GM06990 (cell line): ENCODE data around the gene KLHL3.

Experiments
- DNase-seq: peaks from one replicate; pipeline ENCODE4 v3.0.0-alpha.2; 2011; ENCODE audit not compliant: insufficient read length; ENCODE audit errors: extremely low read depth
- H3K27me3 ChIP-seq: replicated peaks from 2 replicates; pipeline ENCODE4 v1.6.0; 2011; ENCODE audit warnings: low read length; ENCODE audit not compliant: control insufficient read depth, insufficient read depth
- H3K36me3 ChIP-seq: 2 replicates; pipeline ENCODE4 v1.5.1; 2011; ENCODE audit warnings: low read length; ENCODE audit not compliant: control insufficient read depth, insufficient read depth
- H3K4me3 ChIP-seq: replicated peaks from 2 replicates; pipeline ENCODE4 v1.5.1; 2011; ENCODE audit warnings: low read depth, mild to moderate bottlenecking, control low read depth, low read length
- CTCF ChIP-seq: IDR thresholded peaks from 2 replicates; pipeline ENCODE4 v1.5.1; 2011; ENCODE audit warnings: low read length, control low read depth, mild to moderate bottlenecking, inconsistent platforms; ENCODE audit not compliant: insufficient read depth, poor library complexity, severe bottlenecking

Gene KLHL3

GRCh38 chr5:137703565-137703964 is 32.3 kb downstream of the KLHL3 start:
- Histone ChIP-seq H3K36me3 (peaks cover 1% of the 10 kb centered on the region; the same call in 1 of the 2 replicates), H3K4me3 (no peak overlapping the region), H3K27me3 (no peaks in the 10 kb centered on the region)
- DNase-seq: no peak
- no peak for TF ChIP-seq CTCF

DNA sequence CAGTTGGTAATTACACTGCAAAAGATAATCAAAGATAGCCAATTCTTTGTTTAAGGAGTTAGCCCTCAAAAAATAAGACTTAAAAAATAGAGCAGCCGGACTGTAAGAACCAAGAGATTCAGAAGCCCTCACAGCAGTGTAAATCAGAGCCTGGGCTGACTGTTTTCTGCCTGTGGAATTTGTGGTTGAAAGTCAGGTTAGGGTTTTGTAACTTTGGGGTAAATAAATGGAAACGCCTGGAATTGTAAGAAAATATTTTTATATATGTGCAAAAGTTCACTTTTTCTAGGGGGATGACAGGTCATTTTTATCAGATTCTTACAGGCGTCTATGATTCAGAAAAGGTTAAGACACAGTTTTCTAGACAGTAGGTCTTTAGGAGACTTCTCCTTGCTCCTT is 35.6 kb downstream of the KLHL3 start:
- DNase-seq: no peak
- Histone ChIP-seq H3K27me3 (no peaks in the 10 kb centered on the region), H3K4me3 (no peak overlapping the region), H3K36me3 (no peaks in the 10 kb centered on the region)
- TF ChIP-seq CTCF: no peak

DNA sequence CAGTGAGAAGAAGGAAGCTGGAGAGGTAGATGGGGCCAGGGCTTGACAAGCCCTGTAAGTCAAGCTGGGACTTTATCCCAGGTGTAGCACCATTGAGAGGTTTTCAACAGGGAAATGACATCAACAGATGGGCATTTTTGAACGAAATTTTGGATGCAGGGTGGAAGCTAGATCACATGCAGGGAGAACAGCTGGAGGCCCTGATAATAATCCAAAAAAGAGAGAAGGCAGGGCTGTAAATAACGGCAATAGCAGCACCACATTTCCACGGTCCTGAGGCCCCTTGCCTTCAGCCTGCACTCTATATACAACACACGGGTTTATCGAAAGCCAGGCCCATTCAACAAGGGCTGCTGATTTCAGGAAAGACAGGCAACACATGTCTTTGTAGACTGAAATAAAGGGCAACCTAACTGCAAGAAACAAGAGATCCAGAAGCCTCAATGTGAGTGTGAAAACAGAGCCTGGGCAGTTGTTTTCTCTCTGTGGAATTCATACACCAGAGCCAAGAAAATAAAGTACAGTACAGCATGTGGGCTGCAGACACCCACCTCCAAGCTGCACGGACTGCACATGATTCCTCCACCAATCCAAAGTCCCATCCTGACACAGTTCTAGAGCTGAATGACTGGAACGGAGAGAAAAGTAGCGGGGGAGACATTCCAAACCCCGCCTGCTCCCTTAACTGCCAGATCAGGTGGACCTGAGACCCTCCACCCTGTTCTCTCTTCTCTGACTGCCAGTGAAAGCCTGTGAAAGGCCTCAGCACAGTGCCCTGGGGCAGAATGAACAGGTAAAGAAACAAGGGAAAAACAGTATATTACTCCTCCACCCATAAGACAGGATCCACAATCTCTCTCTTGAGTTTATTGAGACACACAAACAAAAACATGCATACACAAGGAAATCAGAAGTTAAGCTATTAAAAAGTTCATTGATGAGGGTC is 36.3 kb downstream of the KLHL3 start:
- no peak for TF ChIP-seq CTCF
- H3K4me3 ChIP-seq: no peak overlapping the region
- no peaks in the 10 kb centered on the region for H3K36me3 ChIP-seq
- DNase-seq: no peak
- no peaks in the 10 kb centered on the region for H3K27me3 ChIP-seq

DNA sequence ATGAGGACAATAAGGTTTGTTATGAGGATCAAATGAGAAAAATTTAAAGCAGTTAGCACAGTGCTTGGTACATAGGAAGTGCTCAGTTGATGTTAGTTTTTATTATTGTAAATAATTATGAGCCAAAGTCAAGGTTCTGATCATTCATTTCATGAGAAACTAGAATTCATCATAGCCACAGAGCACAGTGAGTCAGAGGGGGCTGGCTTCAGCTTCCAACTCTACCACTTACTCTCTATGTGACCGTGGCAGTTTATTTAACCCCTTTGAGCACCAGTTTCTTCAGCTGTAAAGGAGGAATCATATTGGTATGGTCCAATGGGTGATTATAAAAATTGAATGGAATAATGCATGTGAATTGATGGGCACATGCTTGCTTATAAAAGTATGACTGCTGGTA is 39.4 kb downstream of the KLHL3 start:
- no peak for TF ChIP-seq CTCF
- H3K27me3 ChIP-seq: no peaks in the 10 kb centered on the region
- no peak overlapping the region for H3K4me3 ChIP-seq
- H3K36me3 ChIP-seq: no peaks in the 10 kb centered on the region
- DNase-seq: no peak

GRCh38 chr5:137695651-137696428 is 40.0 kb downstream of the KLHL3 start:
- no peak overlapping the region for H3K4me3 ChIP-seq
- H3K36me3 ChIP-seq: no peaks in the 10 kb centered on the region
- TF ChIP-seq CTCF: no peak
- no peak for DNase-seq
- H3K27me3 ChIP-seq: no peaks in the 10 kb centered on the region
